Choroid plexus epithelial cell (primary cell): ENCODE data around the gene G3BP1.

Experiments
- DNase-seq: peaks from one replicate; pipeline ENCODE4 v3.0.0-alpha.2; 2010; ENCODE audit warnings: low read depth
- H3K4me3 ChIP-seq: 2 replicates; pipeline ENCODE4 v1.5.1; 2011; ENCODE audit warnings: low read depth, mild to moderate bottlenecking, control low read depth, low read length, moderate library complexity
- CTCF ChIP-seq: conservative IDR thresholded peaks from 2 replicates; pipeline ENCODE4 v1.5.1; 2011; ENCODE audit warnings: low read depth, mild to moderate bottlenecking, control low read depth, inconsistent platforms, low read length, moderate library complexity

G3BP1 gene

DNA sequence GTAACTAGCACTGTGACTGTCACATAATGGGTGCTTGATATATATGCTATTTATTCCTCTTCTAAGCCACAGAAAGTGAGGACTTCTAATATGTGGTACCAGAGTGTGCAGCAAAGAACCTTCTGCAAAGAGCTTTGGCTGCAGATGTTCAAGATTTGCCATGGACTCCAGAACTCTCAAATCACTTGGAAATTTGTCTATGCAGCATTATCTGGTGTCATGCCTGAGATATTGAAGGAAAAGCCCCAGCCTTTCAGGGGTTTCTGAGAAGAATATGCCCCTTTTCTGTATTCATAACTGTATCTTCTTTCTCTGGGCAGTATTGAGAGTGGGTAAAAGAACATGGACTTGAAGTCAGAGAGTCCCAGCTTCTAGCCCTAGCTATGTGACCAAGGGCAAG lies 4.8 kb upstream of the G3BP1 start:
- no peak overlapping the region for H3K4me3 ChIP-seq
- no peak for DNase-seq
- TF ChIP-seq CTCF = no peak

DNA sequence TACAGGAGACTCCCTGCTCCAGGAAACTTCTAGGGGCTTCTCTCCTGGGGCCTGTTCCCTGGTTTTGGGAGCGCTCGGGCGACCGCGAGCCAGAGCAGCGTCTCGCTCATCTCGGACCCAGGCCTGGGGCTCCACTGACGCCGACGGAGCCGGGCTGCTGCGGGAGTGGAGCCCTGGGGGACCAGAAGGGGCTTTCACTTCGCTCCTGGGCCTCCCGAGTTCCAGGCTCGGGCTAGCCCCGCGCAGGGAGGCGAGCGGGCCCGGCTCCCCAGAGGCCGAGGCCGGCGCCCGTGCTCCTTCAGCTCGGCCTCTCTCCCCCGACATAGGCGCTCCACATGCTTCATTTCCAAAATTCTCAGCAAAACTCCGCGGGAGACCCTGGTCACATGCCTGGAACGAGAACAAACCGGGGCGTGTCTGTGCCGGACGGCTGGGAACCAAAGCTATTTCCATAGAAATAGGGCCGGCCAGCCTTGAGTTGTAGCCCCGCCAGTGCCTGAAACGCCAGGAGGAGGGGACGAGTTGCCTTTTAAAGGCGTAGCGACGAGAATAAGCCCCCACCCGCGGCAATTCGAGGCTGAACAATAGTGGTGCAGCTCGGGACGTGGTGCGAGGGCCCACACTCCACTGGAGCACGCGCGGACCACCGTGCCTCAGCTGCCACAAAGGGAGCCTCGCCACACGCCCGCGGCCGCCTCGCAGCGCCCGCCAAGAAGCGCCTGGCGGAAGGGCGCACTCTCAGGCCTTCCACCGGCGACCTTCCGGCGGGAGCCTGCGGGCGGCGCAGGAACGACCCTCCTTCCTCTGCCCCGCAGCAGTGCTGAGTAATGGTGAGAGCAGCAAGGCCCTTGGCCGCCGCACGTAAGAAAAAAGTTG lies 1.1 kb upstream of the G3BP1 start:
- peak overlapping the region; percentile 66 for H3K4me3 ChIP-seq
- peak; percentile 94 for DNase-seq

DNA sequence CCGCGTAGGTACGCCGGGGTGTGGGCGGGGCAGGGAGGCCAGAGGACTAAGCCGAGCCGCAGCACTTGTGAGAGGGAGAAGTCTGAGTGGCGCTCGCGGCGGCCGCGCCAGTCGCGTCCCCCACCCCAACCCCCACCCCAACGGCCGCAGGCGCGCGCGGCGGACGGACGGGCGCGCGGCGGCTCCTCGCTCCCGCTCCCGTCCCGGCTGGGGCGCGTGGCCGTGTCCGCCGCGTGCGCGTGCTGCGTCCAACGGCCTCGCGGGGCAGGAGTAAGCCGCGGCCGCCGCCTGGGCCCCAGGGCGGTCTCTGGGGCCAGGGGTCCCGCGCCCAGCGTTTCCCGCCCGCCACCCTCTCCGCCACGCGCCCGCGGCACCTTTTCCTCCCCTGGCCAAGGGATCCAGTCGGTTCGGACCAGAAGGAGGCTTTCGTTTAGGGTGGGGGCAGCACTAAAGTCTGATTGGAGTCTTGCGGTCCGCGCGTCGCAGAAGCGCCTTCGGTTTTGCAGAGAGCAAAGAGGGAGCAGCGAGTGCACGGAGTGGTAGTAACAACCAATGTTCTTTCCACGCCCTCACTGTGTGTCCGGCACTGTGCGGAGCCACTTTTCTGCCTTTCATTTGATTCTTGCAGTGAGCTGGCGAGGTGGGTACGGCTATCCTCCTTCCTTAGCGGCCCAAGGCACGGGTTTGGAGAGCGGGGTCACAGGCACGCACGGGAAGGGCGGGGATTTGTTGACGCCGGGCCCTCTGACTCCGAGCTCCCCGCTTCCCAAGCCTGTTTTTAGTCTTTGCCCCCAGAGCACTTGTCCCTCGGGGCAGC lies 483 bp downstream of the G3BP1 start:
- peak overlapping the region; percentile 73 for H3K4me3 ChIP-seq
- DNase-seq = peak; percentile 47
- no peak for TF ChIP-seq CTCF

More for the DNA sequence above, 1.1 kb upstream of the G3BP1 start:
- no peak for TF ChIP-seq CTCF

GRCh38 chr5:151772846-151773561 lies 1.2 kb downstream of the G3BP1 start:
- peak; percentile 34 for DNase-seq
- H3K4me3 ChIP-seq = peak overlapping the region; percentile 73
- no peak for TF ChIP-seq CTCF

GRCh38 chr5:151773951-151774350 lies 2.2 kb downstream of the G3BP1 start:
- TF ChIP-seq CTCF = no peak
- H3K4me3 ChIP-seq = peak overlapping the region; percentile 73
- DNase-seq = peak; percentile 21

GRCh38 chr5:151775025-151775606 lies 3.4 kb downstream of the G3BP1 start:
- no peak for DNase-seq
- TF ChIP-seq CTCF = no peak
- H3K4me3 ChIP-seq = no peak overlapping the region
